Effector memory CD8-positive, alpha-beta T cell (primary cell): ENCODE data around the gene FASTKD2.
"Not testable (repeated sequence)": the region's sequence is repeated elsewhere in the genome, so short reads cannot be mapped to it uniquely, and the experiment has no call there.

Experiments used
- ATAC-seq: fragments of 150-1000 bp; cut with Tn5 transposase; replicated peaks from 2 replicates; pipeline ENCODE4 v1.10.0; 2021; ENCODE audit warnings: mild to moderate bottlenecking, moderate library complexity
- DNase-seq, 3 experiments: peaks; one replicate each; pipeline ENCODE4 v3.0.0; 2021
- H3K27ac Mint-ChIP-seq, 2 donors: one replicate each; pipeline ENCODE4 v1.8.0; 2022; ENCODE audit warnings: mild to moderate bottlenecking in 2 of 2, mixed read lengths in 2 of 2, moderate library complexity in 2 of 2
- H3K27me3 Mint-ChIP-seq, 2 donors: one replicate each; pipeline ENCODE4 v1.8.0; 2022; ENCODE audit warnings: mixed read lengths in 2 of 2
- H3K36me3 Mint-ChIP-seq: one replicate; pipeline ENCODE4 v1.8.0; 2022; ENCODE audit warnings: mild to moderate bottlenecking, moderate library complexity, mixed read lengths; ENCODE audit not compliant: insufficient read depth
- H3K4me1 Mint-ChIP-seq, 2 donors: one replicate each; pipeline ENCODE4 v1.8.0; 2022; ENCODE audit warnings: low read depth in 2 of 2, mixed read lengths in 2 of 2
- H3K4me3 Mint-ChIP-seq, 2 donors: one replicate each; pipeline ENCODE4 v1.8.0; 2022; ENCODE audit warnings: mild to moderate bottlenecking in 2 of 2, mixed read lengths in 2 of 2, moderate library complexity in 2 of 2
- H3K9me3 Mint-ChIP-seq, 2 donors: one replicate each; pipeline ENCODE4 v1.8.0; 2022; ENCODE audit warnings: mixed read lengths in 2 of 2

The FASTKD2 gene

GRCh38 chr2:206800506-206801417 lies 35.4 kb downstream of the FASTKD2 start:
- no peaks in the 10 kb centered on the region for H3K9me3 Mint-ChIP-seq
- no peaks in the 10 kb centered on the region for H3K27me3 Mint-ChIP-seq
- DNase-seq (peak in 2 of 3 experiments; percentile 7 to 12), ATAC-seq (peak; percentile 26)
- peaks cover 2 to 7% of the 10 kb centered on the region in 2 donors for H3K4me1 Mint-ChIP-seq
- no peaks in the 10 kb centered on the region for H3K36me3 Mint-ChIP-seq
- H3K4me3 Mint-ChIP-seq, result no peak overlapping the region
- H3K27ac Mint-ChIP-seq, result no peak overlapping the region

DNA sequence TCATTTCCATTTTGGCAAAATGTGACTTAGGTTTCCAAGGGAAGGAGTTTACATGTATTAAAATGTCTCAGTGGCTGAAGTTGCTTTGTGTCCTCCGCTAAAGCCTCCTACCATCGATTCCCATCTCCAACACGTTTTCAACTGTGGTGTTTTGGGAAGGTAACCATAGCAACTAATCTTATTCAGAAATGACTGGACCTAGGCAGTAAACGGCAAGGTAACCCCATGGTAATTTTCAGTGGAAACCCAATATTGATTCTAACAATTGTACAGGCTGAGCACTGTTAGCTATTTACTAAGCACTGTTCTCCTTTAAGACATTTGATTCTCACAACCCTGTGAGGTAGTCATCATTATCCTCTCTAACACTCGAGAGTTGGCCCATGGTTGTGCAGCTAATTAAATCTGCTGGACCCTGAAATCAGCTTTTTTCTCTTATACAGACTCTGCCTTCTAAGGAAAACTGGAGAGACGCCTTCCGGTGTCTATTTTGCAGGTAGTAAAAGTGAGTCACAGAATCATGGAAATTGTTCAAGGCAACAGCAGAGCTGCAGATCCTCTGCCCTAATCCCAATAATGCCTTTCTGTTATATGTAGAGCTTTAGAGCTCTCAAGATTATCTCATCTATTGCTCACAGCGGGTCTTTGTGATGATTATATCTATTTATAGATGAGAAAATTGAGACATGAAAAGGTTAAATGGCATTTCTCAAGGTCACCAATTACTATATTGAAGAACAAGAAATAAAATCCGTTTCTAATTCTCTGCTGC lies 36.2 kb downstream of the FASTKD2 start:
- Mint-ChIP-seq H3K9me3 (no peaks in the 10 kb centered on the region), H3K36me3 (no peaks in the 10 kb centered on the region), H3K4me3 (no peak overlapping the region), H3K4me1 (peaks cover 2 to 7% of the 10 kb centered on the region in 2 donors), H3K27me3 (no peaks in the 10 kb centered on the region), H3K27ac (no peak overlapping the region)
- DNase-seq, result no peak
- no peak for ATAC-seq

DNA sequence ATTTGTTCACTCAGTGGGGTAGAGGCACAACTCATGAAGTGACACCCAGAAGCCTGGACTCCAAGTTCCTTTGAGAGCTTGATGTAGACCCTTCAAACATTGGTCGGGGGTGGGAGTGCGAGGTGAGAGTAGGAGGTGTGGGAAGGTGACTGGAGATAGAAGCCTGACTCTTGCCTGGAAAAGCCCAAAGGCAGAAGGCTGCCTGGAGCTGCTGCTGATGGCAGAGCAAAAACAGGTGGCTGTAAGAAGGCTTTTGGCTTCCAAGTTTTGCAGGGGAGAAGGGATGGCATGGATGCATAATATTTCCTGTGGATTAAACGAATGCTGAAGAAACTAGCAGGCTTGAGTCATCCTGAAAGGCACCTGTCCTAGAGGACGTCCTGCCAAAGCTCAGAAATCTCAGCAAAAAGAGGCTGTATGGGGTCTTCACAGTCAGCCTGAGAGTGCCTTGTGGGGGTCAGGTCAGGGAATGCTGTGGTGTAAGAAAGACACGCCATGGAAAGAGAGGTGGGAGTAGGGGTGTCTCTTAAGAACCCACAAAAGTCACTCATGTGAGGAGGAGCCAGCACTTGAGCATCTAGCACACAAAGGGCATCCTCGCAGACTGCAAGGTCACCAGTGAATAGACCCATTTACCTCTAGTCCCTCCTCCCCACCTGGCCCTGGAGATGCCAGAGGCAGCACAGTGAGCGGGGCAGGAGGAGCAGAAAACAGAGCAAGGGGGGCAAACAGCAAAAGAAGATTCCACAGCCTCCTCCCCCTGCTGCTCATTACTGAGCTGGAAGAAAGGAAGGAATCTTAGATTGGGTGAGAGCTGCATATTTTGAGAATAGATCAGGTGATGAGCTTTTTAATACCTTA lies 37.5 kb downstream of the FASTKD2 start:
- ATAC-seq (no peak), DNase-seq (no peak)
- Mint-ChIP-seq H3K36me3 (no peaks in the 10 kb centered on the region), H3K27ac (peak overlapping the region in 1 of 2 donors; percentile 39), H3K27me3 (no peaks in the 10 kb centered on the region), H3K4me3 (no peak overlapping the region), H3K4me1 (peaks cover 2 to 7% of the 10 kb centered on the region in 2 donors), H3K9me3 (no peaks in the 10 kb centered on the region)

DNA sequence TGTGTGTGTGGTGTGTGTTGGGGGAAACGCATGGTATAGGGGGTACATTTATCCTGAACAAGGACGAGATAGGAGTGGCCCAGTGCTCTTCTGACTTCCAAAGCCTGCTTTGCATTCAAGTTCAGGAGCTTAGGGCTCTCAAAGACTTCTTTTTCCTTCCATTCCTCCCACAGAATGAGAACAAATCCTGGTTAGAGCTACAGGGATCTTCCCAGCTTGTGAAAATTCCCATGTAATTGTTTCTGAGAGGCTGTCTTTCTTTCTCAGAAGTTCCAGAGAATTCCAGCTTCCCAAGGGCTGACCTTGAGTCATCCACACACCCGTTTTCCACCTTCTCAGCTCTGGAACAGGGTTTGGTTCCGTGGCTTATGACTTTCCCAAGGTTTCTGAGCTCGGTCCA lies 38.9 kb downstream of the FASTKD2 start:
- Mint-ChIP-seq H3K36me3 (no peaks in the 10 kb centered on the region), H3K4me3 (no peak overlapping the region), H3K27ac (no peak overlapping the region), H3K4me1 (peaks cover 2 to 7% of the 10 kb centered on the region in 2 donors), H3K9me3 (no peaks in the 10 kb centered on the region), H3K27me3 (no peaks in the 10 kb centered on the region)
- ATAC-seq (no peak), DNase-seq (no peak)

DNA sequence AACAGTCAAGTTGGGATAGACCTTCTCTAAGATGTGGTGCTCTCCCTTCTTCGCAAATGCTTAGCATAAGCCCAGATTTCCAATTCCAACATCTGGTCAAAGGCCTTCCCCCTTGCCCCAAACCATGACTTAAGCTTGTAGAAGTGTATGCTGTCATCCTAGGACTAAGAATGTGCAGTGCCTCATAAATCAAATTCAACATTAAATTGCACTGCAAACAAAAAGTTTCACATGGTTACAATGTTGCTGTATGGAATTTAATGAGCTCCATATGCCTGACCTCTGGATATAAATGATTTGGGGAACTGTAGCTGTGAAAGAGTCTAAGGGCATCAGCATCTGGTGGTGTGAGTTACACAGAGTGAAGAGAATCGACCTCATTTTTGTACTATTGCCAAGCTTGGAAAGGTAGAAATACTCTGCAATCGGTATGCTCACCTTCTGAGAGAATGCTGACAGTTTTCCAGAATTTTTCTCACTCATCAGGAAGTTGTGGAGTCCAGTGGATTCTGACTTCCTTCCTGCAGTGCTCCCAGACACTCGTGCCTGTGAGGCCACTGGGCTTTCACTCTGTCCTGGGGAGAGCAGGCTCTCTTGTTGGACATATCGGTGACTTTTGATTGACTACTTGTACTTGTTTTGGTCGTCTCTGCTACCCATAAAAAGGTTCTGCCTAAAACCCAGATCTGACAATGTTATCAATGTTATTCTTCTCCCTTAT lies 40.6 kb downstream of the FASTKD2 start:
- Mint-ChIP-seq H3K27ac (no peak overlapping the region), H3K27me3 (no peaks in the 10 kb centered on the region), H3K4me1 (peaks cover 0 to 2% of the 10 kb centered on the region in 2 donors), H3K4me3 (no peak overlapping the region), H3K9me3 (no peaks in the 10 kb centered on the region), H3K36me3 (no peaks in the 10 kb centered on the region)
- no peak for DNase-seq
- no peak for ATAC-seq

DNA sequence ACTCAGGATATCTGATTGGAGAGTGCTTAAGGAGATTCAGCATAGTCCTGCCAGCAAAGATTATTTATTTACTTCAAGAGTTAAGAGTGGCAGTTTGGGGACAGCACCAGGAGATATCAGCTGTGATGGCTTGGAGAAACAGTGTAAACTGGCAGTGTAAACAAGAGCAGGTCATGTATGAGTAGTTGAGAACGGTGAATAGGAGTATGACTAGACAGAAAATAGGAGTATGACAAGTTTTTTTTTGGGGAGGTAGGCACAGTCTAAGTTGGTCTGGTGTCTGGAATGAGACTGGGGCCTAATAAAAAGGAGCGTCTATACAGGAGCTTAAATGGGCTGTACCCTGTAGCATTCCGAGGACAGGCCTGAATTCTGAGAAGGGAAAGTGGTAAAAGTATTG lies 42.2 kb downstream of the FASTKD2 start:
- H3K4me3 Mint-ChIP-seq, ATAC-seq, H3K4me1 Mint-ChIP-seq, H3K27me3 Mint-ChIP-seq, DNase-seq, H3K36me3 Mint-ChIP-seq, H3K9me3 Mint-ChIP-seq, H3K27ac Mint-ChIP-seq: not testable (repeated sequence)

DNA sequence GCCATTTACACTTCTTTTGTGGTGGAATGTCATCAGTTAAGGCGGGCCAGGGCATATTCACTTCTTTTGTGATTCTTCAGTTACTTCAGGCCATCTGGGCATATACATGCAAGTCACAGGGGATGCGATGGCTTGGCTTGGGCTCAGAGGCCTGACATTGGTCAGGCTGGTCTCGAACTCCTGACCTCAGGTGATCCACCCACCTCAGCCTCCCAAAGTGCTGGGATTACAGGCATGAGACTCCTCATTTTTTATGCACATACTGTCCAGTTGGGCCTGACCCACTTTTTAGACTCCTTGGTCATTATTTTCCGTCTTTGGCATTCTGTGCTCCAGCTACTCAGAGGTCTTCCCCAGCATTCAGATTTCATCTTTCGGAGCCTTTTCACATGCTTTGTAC lies 47.1 kb downstream of the FASTKD2 start:
- ATAC-seq, H3K4me3 Mint-ChIP-seq, H3K27ac Mint-ChIP-seq, H3K27me3 Mint-ChIP-seq, DNase-seq, H3K4me1 Mint-ChIP-seq, H3K9me3 Mint-ChIP-seq, H3K36me3 Mint-ChIP-seq: not testable (repeated sequence)

DNA sequence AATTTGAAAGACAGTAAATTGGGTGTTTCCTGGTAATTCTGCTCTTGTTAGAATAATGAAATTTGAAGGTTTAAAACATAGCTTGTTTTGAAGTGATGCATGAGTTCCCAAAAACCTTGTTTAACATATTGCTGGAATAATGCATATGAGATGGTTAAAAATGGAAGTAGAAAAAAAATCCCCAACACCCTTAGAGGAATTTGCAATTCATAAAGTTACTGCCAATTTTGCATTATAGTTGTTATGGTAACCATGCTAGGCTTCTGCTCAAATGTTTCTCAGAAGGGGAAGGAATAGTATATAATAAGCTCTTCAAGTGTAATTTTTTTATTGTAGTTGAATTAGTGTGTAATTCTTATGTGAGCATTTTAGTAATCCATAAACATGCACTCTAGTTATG lies 49.1 kb downstream of the FASTKD2 start:
- H3K27me3 Mint-ChIP-seq, result no peaks in the 10 kb centered on the region

GRCh38 chr2:206820807-206821206 lies 55.4 kb downstream of the FASTKD2 start:
- DNase-seq, result no peak
- Mint-ChIP-seq H3K4me3 (no peak overlapping the region), H3K9me3 (no peaks in the 10 kb centered on the region), H3K27ac (no peak overlapping the region), H3K27me3 (no peaks in the 10 kb centered on the region), H3K36me3 (no peaks in the 10 kb centered on the region), H3K4me1 (no peaks in the 10 kb centered on the region)
- no peak for ATAC-seq

More for the DNA sequence above, 49.1 kb downstream of the FASTKD2 start:
- ATAC-seq (no peak), DNase-seq (no peak)
- Mint-ChIP-seq H3K27ac (no peak overlapping the region), H3K36me3 (no peaks in the 10 kb centered on the region), H3K4me1 (peaks cover 0 to 2% of the 10 kb centered on the region in 2 donors), H3K9me3 (no peaks in the 10 kb centered on the region), H3K4me3 (no peak overlapping the region)

DNA sequence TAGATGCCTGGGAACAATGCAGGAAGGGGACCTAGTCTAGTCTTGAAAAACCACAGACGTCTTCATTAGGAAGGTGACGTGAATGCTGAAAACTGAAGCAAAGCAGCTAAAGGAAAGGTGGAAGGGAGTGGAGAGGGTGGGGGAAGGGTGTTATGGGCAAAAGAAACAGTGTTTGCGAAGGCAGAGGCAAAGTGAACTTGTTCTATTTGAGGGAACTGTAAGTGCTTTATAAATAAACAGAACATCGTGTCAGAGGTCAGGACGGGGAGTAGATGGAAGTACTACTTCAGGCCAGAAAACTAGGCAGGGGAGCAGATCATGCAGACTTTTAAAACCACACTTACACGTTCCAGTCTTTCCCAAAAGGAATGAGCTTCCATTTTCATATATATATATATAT lies 57.8 kb downstream of the FASTKD2 start:
- Mint-ChIP-seq H3K27me3 (no peaks in the 10 kb centered on the region), H3K4me3 (no peak overlapping the region), H3K4me1 (no peaks in the 10 kb centered on the region), H3K9me3 (no peaks in the 10 kb centered on the region), H3K36me3 (no peaks in the 10 kb centered on the region), H3K27ac (no peak overlapping the region)
- DNase-seq (no peak), ATAC-seq (no peak)

GRCh38 chr2:206824087-206824618 lies 58.7 kb downstream of the FASTKD2 start:
- Mint-ChIP-seq H3K27ac (no peak overlapping the region), H3K9me3 (no peaks in the 10 kb centered on the region), H3K27me3 (no peaks in the 10 kb centered on the region), H3K36me3 (no peaks in the 10 kb centered on the region), H3K4me1 (no peaks in the 10 kb centered on the region), H3K4me3 (no peak overlapping the region)
- no peak for DNase-seq
- no peak for ATAC-seq

DNA sequence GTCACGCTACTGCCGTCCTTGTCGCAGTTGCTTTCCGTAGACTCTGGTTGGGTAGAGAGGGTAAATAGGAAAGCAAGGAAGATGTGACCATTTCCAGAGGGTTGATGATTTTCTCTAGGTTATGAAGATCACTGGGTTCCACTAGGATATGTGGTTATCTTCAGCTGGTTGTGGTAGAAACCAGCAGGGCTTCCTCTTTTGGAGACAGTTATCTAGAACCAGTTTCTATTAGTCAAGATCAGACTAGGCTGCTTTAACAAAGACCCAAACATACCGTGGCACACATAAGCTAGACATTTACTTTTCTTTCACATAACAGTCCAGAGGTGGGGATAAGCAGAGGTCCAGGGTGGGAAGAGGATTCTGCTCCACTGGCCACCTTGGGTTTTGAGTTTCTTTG lies 59.6 kb downstream of the FASTKD2 start:
- Mint-ChIP-seq H3K27me3 (no peaks in the 10 kb centered on the region), H3K4me3 (no peak overlapping the region), H3K27ac (no peak overlapping the region), H3K9me3 (no peaks in the 10 kb centered on the region), H3K4me1 (no peaks in the 10 kb centered on the region), H3K36me3 (no peaks in the 10 kb centered on the region)
- no peak for ATAC-seq
- no peak for DNase-seq
